CD8-positive, alpha-beta memory T cell (primary cell): ENCODE data around the gene TEAD3. TPM values are rescaled to one million over a fixed set of nuclear protein-coding genes. Genes with fewer than 3 reads are reported as not detected.

ENCODE experiments used
- CTCF ChIA-PET: fragments of 350-600 bp; sonication (Branson Sonifier 250); formaldehyde crosslinking; loops from one replicate; lab custom pipeline; 2021; ENCODE audit warnings: antibody characterized with exemption; lab: Charles Lee
- POLR2A ChIA-PET: fragments of 350-600 bp; sonication (Branson Sonifier 250); formaldehyde crosslinking; loops from one replicate; lab custom pipeline; 2021; ENCODE audit warnings: antibody characterized with exemption; lab: Charles Lee
- DNase-seq, 5 donors: peaks; one replicate each; pipeline versions ENCODE4 v3.0.0 to v3.0.0-alpha.2; 2020 to 2022; ENCODE audit warnings: mixed read lengths in 1 of 5
- H3K27ac ChIP-seq: one replicate; pipeline ENCODE4 v1.7.0; 2013; ENCODE audit warnings: low read depth, mild to moderate bottlenecking, low read length, moderate library complexity
- H3K27me3 ChIP-seq: 2 replicates; pipeline ENCODE4 v1.7.0; 2013; ENCODE audit warnings: low read length, mild to moderate bottlenecking; ENCODE audit not compliant: insufficient read depth, poor library complexity, severe bottlenecking
- H3K36me3 ChIP-seq: 2 replicates; pipeline ENCODE4 v1.7.0; 2013; ENCODE audit warnings: mild to moderate bottlenecking, low read length, moderate library complexity; ENCODE audit not compliant: insufficient read depth
- H3K4me1 ChIP-seq: 2 replicates; pipeline ENCODE4 v1.7.0; 2013; ENCODE audit warnings: mild to moderate bottlenecking, low read length, moderate library complexity; ENCODE audit not compliant: insufficient read depth
- H3K4me3 ChIP-seq: 2 replicates; pipeline ENCODE4 v1.7.0; 2013; ENCODE audit warnings: mild to moderate bottlenecking, low read length
- H3K9me3 ChIP-seq: 2 replicates; pipeline ENCODE4 v1.7.0; 2013; ENCODE audit warnings: mild to moderate bottlenecking, low read length
- H3K27ac Mint-ChIP-seq, 8 donors: one replicate each; pipeline ENCODE4 v1.8.0; 2020 to 2021; ENCODE audit warnings: mixed read lengths in 8 of 8, mild to moderate bottlenecking in 6 of 8, inconsistent platforms in 3 of 8, moderate library complexity in 3 of 8
- H3K27me3 Mint-ChIP-seq, 2 donors: one replicate each; pipeline ENCODE4 v1.8.0; 2020 to 2021; ENCODE audit warnings: mixed read lengths in 2 of 2, mild to moderate bottlenecking in 1 of 2, moderate library complexity in 1 of 2
- H3K36me3 Mint-ChIP-seq, 3 donors: one replicate each; pipeline ENCODE4 v1.8.0; 2020 to 2021; ENCODE audit warnings: mixed read lengths in 3 of 3, inconsistent platforms in 1 of 3, mild to moderate bottlenecking in 1 of 3
- H3K4me1 Mint-ChIP-seq, 3 donors: one replicate each; pipeline ENCODE4 v1.8.0; 2020 to 2021; ENCODE audit warnings: mixed read lengths in 3 of 3, inconsistent platforms in 1 of 3, mild to moderate bottlenecking in 1 of 3
- H3K4me3 Mint-ChIP-seq, 7 donors: one replicate each; pipeline ENCODE4 v1.8.0; 2020 to 2021; ENCODE audit warnings: mixed read lengths in 7 of 7, mild to moderate bottlenecking in 6 of 7, moderate library complexity in 4 of 7, inconsistent platforms in 2 of 7
- H3K9me3 Mint-ChIP-seq, 5 donors: one replicate each; pipeline ENCODE4 v1.8.0; 2020 to 2022; ENCODE audit warnings: mixed read lengths in 5 of 5, mild to moderate bottlenecking in 3 of 5, moderate library complexity in 2 of 5, inconsistent platforms in 1 of 5
- polyA plus RNA-seq: library from polyadenylated mRNA; unstranded; fragments of 300-500 nt; fragmentation: Illumina TruSeq; gene quantifications from one replicate; pipeline ENCODE4 v1.2.3, GENCODE V29; 2021
- total RNA-seq, 2 experiments: library from RNA; stranded (reverse); gene quantifications; one replicate each; pipeline ENCODE4 v1.2.3, GENCODE V29; 2021

TEAD3 gene
- total and polyA plus RNA-seq, 3 experiments from 2014 or later: 0.25 to 0.90 (median 0.53) TPM

GRCh38 chr6:35448191-35448590 is 48.7 kb downstream of the TEAD3 start:
- H3K4me1 Mint-ChIP-seq: peaks cover 21 to 28% (median 28%) of the 10 kb centered on the region in 3 donors
- DNase-seq: no peak
- H3K36me3 Mint-ChIP-seq: no peaks in the 10 kb centered on the region
- no peak overlapping the region for H3K27ac Mint-ChIP-seq
- Histone ChIP-seq H3K4me3 (no peak overlapping the region), H3K36me3 (no peaks in the 10 kb centered on the region), H3K4me1 (peaks cover 14% of the 10 kb centered on the region), H3K9me3 (no peaks in the 10 kb centered on the region), H3K27me3 (no peaks in the 10 kb centered on the region), H3K27ac (no peak overlapping the region)
- H3K27me3 Mint-ChIP-seq: no peaks in the 10 kb centered on the region
- H3K4me3 Mint-ChIP-seq: no peak overlapping the region
- H3K9me3 Mint-ChIP-seq: no peaks in the 10 kb centered on the region
- ChIA-PET CTCF (interaction anchor here (1.3 to 12.3 kb wide), 8 partner anchors 12 to 152 kb away, joined by 4 to 142 read pairs (median 12); partner anchors contain the start of genes DEF6, PPARD and RPL10A), POLR2A (no interaction called here)

DNA sequence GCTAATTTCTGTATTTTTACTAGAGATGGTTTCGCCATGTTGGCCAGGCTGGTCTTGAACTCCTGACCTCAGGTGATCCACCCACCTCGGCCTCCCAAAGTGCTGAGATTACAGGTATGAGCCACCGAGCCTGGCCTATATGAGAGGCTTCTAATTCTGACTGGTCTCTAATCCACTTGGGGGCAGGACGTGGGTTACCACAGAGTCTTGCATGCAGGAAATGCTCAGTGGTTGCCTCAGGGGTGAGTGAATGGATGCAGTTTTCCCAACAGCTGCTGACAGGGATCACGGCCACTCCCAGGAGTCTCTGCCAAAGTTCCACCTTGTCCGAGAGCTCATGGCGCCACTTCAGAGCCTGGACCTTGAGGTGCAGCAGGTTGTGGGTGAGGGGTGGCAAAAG is 51.2 kb downstream of the TEAD3 start:
- Mint-ChIP-seq H3K4me1 (peaks cover 8 to 11% (median 10%) of the 10 kb centered on the region in 3 donors), H3K27me3 (no peaks in the 10 kb centered on the region), H3K36me3 (no peaks in the 10 kb centered on the region), H3K27ac (peak overlapping the region in 1 of 8 donors; percentile 9), H3K9me3 (no peaks in the 10 kb centered on the region), H3K4me3 (no peak overlapping the region)
- no peaks in the 10 kb centered on the region for H3K36me3 ChIP-seq
- ChIA-PET CTCF (interaction anchor here (0.8 to 12.3 kb wide), 3 partner anchors 22 to 149 kb away, joined by 3 to 142 read pairs (median 4); partner anchors contain the start of genes DEF6 and PPARD), POLR2A (no interaction called here)
- no peaks in the 10 kb centered on the region for H3K9me3 ChIP-seq
- no peak for DNase-seq
- no peak overlapping the region for H3K4me3 ChIP-seq
- no peaks in the 10 kb centered on the region for H3K27me3 ChIP-seq
- H3K4me1 ChIP-seq: no peaks in the 10 kb centered on the region
- H3K27ac ChIP-seq: no peak overlapping the region

- no peak overlapping the region for H3K27ac ChIP-seq
- no peaks in the 10 kb centered on the region for H3K36me3 ChIP-seq
- DNase-seq: no peak
- no peak overlapping the region for H3K4me3 ChIP-seq
- no peak overlapping the region for H3K27ac Mint-ChIP-seq
- H3K9me3 ChIP-seq: no peaks in the 10 kb centered on the region
- H3K4me1 Mint-ChIP-seq: peaks cover 3 to 6% (median 5%) of the 10 kb centered on the region in 3 donors
- ChIA-PET POLR2A (no interaction called here), CTCF (interaction anchor here (1.0 to 12.3 kb wide), 4 partner anchors 24 to 147 kb away, joined by 3 to 142 read pairs (median 8); partner anchors contain the start of genes DEF6 and PPARD)
- H3K9me3 Mint-ChIP-seq: no peaks in the 10 kb centered on the region
- H3K4me3 Mint-ChIP-seq: no peak overlapping the region
- H3K4me1 ChIP-seq: no peaks in the 10 kb centered on the region
- H3K27me3 ChIP-seq: no peaks in the 10 kb centered on the region
- H3K36me3 Mint-ChIP-seq: no peaks in the 10 kb centered on the region
- no peaks in the 10 kb centered on the region for H3K27me3 Mint-ChIP-seq
Measured at GRCh38 chr6:35443341-35444030, 53.4 kb downstream of the TEAD3 start.

- Histone ChIP-seq H3K9me3 (no peaks in the 10 kb centered on the region), H3K4me1 (no peaks in the 10 kb centered on the region), H3K27me3 (no peaks in the 10 kb centered on the region), H3K36me3 (no peaks in the 10 kb centered on the region), H3K4me3 (no peak overlapping the region), H3K27ac (no peak overlapping the region)
- CTCF ChIA-PET: interaction anchor here (1.8 to 12.3 kb wide), 2 partner anchors 101 to 146 kb away, joined by 9 to 142 read pairs; partner anchors contain the start of genes DEF6 and PPARD
- peaks cover 3 to 6% (median 5%) of the 10 kb centered on the region in 3 donors for H3K4me1 Mint-ChIP-seq
- H3K9me3 Mint-ChIP-seq: no peaks in the 10 kb centered on the region
- no peak overlapping the region for H3K27ac Mint-ChIP-seq
- no peak for DNase-seq
- H3K36me3 Mint-ChIP-seq: no peaks in the 10 kb centered on the region
- no peak overlapping the region for H3K4me3 Mint-ChIP-seq
- POLR2A ChIA-PET: no interaction called here
- no peaks in the 10 kb centered on the region for H3K27me3 Mint-ChIP-seq
Measured at GRCh38 chr6:35442693-35443092, 54.2 kb downstream of the TEAD3 start.

- peaks cover 3 to 6% (median 5%) of the 10 kb centered on the region in 3 donors for H3K4me1 Mint-ChIP-seq
- H3K36me3 Mint-ChIP-seq: no peaks in the 10 kb centered on the region
- H3K27ac Mint-ChIP-seq: no peak overlapping the region
- Histone ChIP-seq H3K9me3 (no peaks in the 10 kb centered on the region), H3K27ac (no peak overlapping the region), H3K4me3 (no peak overlapping the region), H3K36me3 (no peaks in the 10 kb centered on the region), H3K27me3 (no peaks in the 10 kb centered on the region), H3K4me1 (no peaks in the 10 kb centered on the region)
- no peaks in the 10 kb centered on the region for H3K27me3 Mint-ChIP-seq
- ChIA-PET POLR2A (interaction anchor here (0.6 kb wide), 1 partner anchor 99 kb away, joined by 3 read pairs; no protein-coding TSS in a partner anchor), CTCF (interaction anchor here (0.6 to 12.3 kb wide), 2 partner anchors 145 to 1550 kb away, joined by 3 to 142 read pairs; partner anchors contain the start of gene DEF6)
- no peak for DNase-seq
- H3K9me3 Mint-ChIP-seq: no peaks in the 10 kb centered on the region
- no peak overlapping the region for H3K4me3 Mint-ChIP-seq
Measured at GRCh38 chr6:35441642-35442041, 55.2 kb downstream of the TEAD3 start.

GRCh38 chr6:35441205-35441604 is 55.7 kb downstream of the TEAD3 start:
- no peaks in the 10 kb centered on the region for H3K27me3 Mint-ChIP-seq
- Histone ChIP-seq H3K4me1 (no peaks in the 10 kb centered on the region), H3K27me3 (no peaks in the 10 kb centered on the region), H3K4me3 (no peak overlapping the region), H3K27ac (no peak overlapping the region), H3K36me3 (no peaks in the 10 kb centered on the region), H3K9me3 (no peaks in the 10 kb centered on the region)
- H3K9me3 Mint-ChIP-seq: no peaks in the 10 kb centered on the region
- ChIA-PET POLR2A (interaction anchor here (0.6 kb wide), 1 partner anchor 98 kb away, joined by 3 read pairs; no protein-coding TSS in a partner anchor), CTCF (interaction anchor here (0.6 to 1.1 kb wide), 2 partner anchors 27 to 1550 kb away, joined by 3 read pairs; no protein-coding TSS in a partner anchor)
- no peaks in the 10 kb centered on the region for H3K36me3 Mint-ChIP-seq
- H3K4me1 Mint-ChIP-seq: peaks cover 3 to 6% (median 5%) of the 10 kb centered on the region in 3 donors
- DNase-seq: no peak
- H3K4me3 Mint-ChIP-seq: no peak overlapping the region
- H3K27ac Mint-ChIP-seq: peak overlapping the region in 1 of 8 donors; percentile 15

- ChIA-PET CTCF (interaction anchor here (1.1 kb wide), 1 partner anchor 20 kb away, joined by 4 read pairs; no protein-coding TSS in a partner anchor), POLR2A (no interaction called here)
- Mint-ChIP-seq H3K27me3 (no peaks in the 10 kb centered on the region), H3K36me3 (no peaks in the 10 kb centered on the region), H3K27ac (no peak overlapping the region), H3K9me3 (no peaks in the 10 kb centered on the region), H3K4me1 (no peaks in the 10 kb centered on the region), H3K4me3 (no peak overlapping the region)
- Histone ChIP-seq H3K36me3 (no peaks in the 10 kb centered on the region), H3K9me3 (no peaks in the 10 kb centered on the region), H3K4me3 (no peak overlapping the region), H3K27me3 (no peaks in the 10 kb centered on the region), H3K4me1 (no peaks in the 10 kb centered on the region), H3K27ac (no peak overlapping the region)
- no peak for DNase-seq
Measured at GRCh38 chr6:35439308-35439707, 57.6 kb downstream of the TEAD3 start.
